DMS 273 (cell line): ENCODE results near the gene SZT2.
A peak's percentile ranks its signal among the peaks of the same experiment; 100 is the strongest.
"Not testable (repeated sequence)": the region's sequence is repeated elsewhere in the genome, so short reads cannot be mapped to it uniquely, and the experiment has no call there.

Experiments
- DNase-seq: peaks from one replicate; lab custom pipeline; 2025; ENCODE audit not compliant: unreplicated experiment; lab: John Stamatoyannopoulos, UW

The SZT2 gene

GRCh38 chr1:43360616-43361015 lies 29.1 kb upstream of the SZT2 start:
- DNase-seq = no peak

GRCh38 chr1:43363283-43363934 lies 26.3 kb upstream of the SZT2 start:
- no peak for DNase-seq

GRCh38 chr1:43363935-43364525 lies 25.7 kb upstream of the SZT2 start:
- DNase-seq = no peak

- no peak for DNase-seq
Measured at GRCh38 chr1:43365678-43366077, 24.0 kb upstream of the SZT2 start.

- DNase-seq = no peak
Measured at GRCh38 chr1:43366179-43366578, 23.5 kb upstream of the SZT2 start.

- no peak for DNase-seq
Measured at GRCh38 chr1:43366601-43367025, 23.1 kb upstream of the SZT2 start.

- DNase-seq = no peak
Measured at GRCh38 chr1:43367026-43367903, 22.4 kb upstream of the SZT2 start.

- DNase-seq = peak; percentile 94
Measured at GRCh38 chr1:43367904-43368645, 21.6 kb upstream of the SZT2 start, which contains the start of gene ELOVL1. TSS of gene ELOVL1 (minus strand) at chr1:43368011. CDS start at chr1:43365609, 2,402 bp downstream.

- DNase-seq = no peak
Measured at GRCh38 chr1:43368646-43369020, 21.1 kb upstream of the SZT2 start.

- DNase-seq = not testable (repeated sequence)
Measured at GRCh38 chr1:43369779-43370178, 19.9 kb upstream of the SZT2 start.

- DNase-seq = no peak
Measured at GRCh38 chr1:43370564-43370963, 19.1 kb upstream of the SZT2 start.

GRCh38 chr1:43372172-43372571 lies 17.5 kb upstream of the SZT2 start:
- DNase-seq = no peak

- no peak for DNase-seq
Measured at GRCh38 chr1:43373066-43373940, 16.4 kb upstream of the SZT2 start.

- DNase-seq = no peak
Measured at GRCh38 chr1:43376723-43377235, 12.9 kb upstream of the SZT2 start.

GRCh38 chr1:43377831-43378230 lies 11.9 kb upstream of the SZT2 start:
- no peak for DNase-seq

GRCh38 chr1:43379476-43379875 lies 10.2 kb upstream of the SZT2 start:
- no peak for DNase-seq

- no peak for DNase-seq
Measured at GRCh38 chr1:43381612-43382011, 8.1 kb upstream of the SZT2 start.

- DNase-seq = peak; percentile 38
Measured at GRCh38 chr1:43382027-43382779, 7.5 kb upstream of the SZT2 start.

- peak; percentile 53 for DNase-seq
Measured at GRCh38 chr1:43383449-43383848, 6.2 kb upstream of the SZT2 start.
